Measurements from ENCODE around the gene STAG1.

STAG1 gene

DNA sequence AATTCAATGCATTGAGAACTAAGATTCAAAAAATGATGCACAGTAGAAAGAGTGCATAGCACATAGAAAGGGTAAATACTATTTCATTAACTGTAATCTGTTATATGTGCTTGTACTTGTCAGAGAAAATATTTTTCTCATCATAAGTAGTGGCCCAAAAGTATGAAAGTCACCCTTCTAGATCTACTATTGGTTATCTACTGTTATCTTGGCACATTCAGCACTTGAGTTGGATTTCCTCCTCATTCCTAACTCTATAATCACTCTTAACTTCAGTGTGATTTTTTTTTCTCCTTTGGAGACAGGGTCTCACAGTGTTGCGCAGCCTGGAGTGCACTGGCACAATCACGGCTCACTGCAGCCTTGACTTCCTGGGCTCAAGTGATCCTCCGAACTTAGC is 307.6 kb downstream of the STAG1 start:
- peaks cover 0 to 14% of the 10 kb centered on the region in 2 experiments; a peak in 2 of 3 replicates for H3K36me3 ChIP-seq (ENCODE audit: control insufficient read depth in 2 of 2, insufficient read depth in 1 of 2, low read length in 2 of 2)
- ChIA-PET POLR2A (no interaction called here), CTCF (no interaction called here)

DNA sequence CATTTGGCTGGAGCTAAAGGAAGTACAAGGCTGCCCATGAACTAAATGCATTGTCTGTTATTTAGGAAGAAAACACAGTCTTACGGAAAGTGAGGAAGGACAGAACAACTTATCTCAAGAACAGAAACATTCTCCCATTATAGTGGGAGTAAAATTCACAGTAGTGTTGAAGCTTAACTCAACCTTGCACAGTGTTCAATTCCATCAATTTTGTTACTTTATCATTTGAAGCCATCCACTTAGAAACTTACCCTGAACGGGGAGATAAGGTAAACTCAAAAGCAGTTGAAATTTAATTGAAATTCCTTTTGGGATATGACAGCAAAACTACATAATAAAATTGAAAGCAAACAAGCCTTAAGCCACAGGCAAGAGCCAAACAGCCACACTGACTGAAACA is 315.1 kb downstream of the STAG1 start:
- TF ChIP-seq EGR2 (tag by site-specific recombination; IDR thresholded peaks at IDR 0.05; ENCODE audit: low read depth) (no peak), ZNF48 (tag by site-specific recombination; IDR thresholded peaks at IDR 0.05) (no peak), ZNF16 (tag by site-specific recombination; IDR thresholded peaks at IDR 0.05; ENCODE audit: low read depth) (no peak), ZNF785 (tag by site-specific recombination; IDR thresholded peaks at IDR 0.05) (no peak), ZNF404 (tag by site-specific recombination; IDR thresholded peaks at IDR 0.05) (no peak)
- TF ChIP-seq, protein P1, sequence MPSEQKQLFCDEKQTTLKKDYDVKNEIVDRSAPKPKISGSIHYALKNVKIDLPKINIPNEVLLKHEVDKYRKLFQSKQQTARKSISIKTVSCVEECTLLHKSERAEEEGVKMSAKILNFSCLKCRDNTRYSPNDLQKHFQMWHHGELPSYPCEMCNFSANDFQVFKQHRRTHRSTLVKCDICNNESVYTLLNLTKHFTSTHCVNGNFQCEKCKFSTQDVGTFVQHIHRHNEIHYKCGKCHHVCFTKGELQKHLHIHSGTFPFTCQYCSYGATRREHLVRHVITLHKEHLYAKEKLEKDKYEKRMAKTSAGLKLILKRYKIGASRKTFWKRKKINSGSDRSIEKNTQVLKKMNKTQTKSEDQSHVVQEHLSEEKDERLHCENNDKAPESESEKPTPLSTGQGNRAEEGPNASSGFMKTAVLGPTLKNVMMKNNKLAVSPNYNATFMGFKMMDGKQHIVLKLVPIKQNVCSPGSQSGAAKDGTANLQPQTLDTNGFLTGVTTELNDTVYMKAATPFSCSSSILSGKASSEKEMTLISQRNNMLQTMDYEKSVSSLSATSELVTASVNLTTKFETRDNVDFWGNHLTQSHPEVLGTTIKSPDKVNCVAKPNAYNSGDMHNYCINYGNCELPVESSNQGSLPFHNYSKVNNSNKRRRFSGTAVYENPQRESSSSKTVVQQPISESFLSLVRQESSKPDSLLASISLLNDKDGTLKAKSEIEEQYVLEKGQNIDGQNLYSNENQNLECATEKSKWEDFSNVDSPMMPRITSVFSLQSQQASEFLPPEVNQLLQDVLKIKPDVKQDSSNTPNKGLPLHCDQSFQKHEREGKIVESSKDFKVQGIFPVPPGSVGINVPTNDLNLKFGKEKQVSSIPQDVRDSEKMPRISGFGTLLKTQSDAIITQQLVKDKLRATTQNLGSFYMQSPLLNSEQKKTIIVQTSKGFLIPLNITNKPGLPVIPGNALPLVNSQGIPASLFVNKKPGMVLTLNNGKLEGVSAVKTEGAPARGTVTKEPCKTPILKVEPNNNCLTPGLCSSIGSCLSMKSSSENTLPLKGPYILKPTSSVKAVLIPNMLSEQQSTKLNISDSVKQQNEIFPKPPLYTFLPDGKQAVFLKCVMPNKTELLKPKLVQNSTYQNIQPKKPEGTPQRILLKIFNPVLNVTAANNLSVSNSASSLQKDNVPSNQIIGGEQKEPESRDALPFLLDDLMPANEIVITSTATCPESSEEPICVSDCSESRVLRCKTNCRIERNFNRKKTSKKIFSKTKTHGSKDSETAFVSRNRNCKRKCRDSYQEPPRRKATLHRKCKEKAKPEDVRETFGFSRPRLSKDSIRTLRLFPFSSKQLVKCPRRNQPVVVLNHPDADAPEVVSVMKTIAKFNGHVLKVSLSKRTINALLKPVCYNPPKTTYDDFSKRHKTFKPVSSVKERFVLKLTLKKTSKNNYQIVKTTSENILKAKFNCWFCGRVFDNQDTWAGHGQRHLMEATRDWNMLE (tag by site-specific recombination; conservative IDR thresholded peaks at IDR 0.05; ENCODE audit: low read depth) = no peak
- ChIA-PET CTCF (no interaction called here), POLR2A (no interaction called here)
- Histone ChIP-seq H3K4me3 (ENCODE audit: low read depth, low read length) (no peak overlapping the region), H3K27ac (ENCODE audit: extremely low read depth, low read depth, low read length) (no peak overlapping the region), H3K36me3 (ENCODE audit: control insufficient read depth in 2 of 2, insufficient read depth in 1 of 2, low read length in 2 of 2) (peaks cover 0 to 6% of the 10 kb centered on the region in 2 experiments; a peak in 2 of 3 replicates), H3K9me3 (ENCODE audit: control insufficient read depth, insufficient read depth, low read depth, low read length) (no peaks in the 10 kb centered on the region), H3K4me1 (ENCODE audit: control insufficient read depth, insufficient read depth, low read length) (no peaks in the 10 kb centered on the region)

More for the DNA sequence above, 307.6 kb downstream of the STAG1 start:
- Histone ChIP-seq H3K4me3 (ENCODE audit: low read depth, low read length) (no peak overlapping the region), H3K9me3 (ENCODE audit: control insufficient read depth, insufficient read depth, low read depth, low read length) (no peaks in the 10 kb centered on the region), H3K27ac (ENCODE audit: extremely low read depth, low read depth, low read length) (no peak overlapping the region), H3K4me1 (ENCODE audit: control insufficient read depth, insufficient read depth, low read length) (no peaks in the 10 kb centered on the region)
- TF ChIP-seq IKZF3 (tag by site-specific recombination; IDR thresholded peaks at IDR 0.05) = no peak
- no peak for TF ChIP-seq ZNF2 (tag by site-specific recombination; IDR thresholded peaks at IDR 0.05)
- no peak for TF ChIP-seq EGR2 (tag by site-specific recombination; IDR thresholded peaks at IDR 0.05; ENCODE audit: low read depth)
- no peak for TF ChIP-seq ZNF600 (tag by site-specific recombination; IDR thresholded peaks at IDR 0.05)
- TF ChIP-seq, protein P2, sequence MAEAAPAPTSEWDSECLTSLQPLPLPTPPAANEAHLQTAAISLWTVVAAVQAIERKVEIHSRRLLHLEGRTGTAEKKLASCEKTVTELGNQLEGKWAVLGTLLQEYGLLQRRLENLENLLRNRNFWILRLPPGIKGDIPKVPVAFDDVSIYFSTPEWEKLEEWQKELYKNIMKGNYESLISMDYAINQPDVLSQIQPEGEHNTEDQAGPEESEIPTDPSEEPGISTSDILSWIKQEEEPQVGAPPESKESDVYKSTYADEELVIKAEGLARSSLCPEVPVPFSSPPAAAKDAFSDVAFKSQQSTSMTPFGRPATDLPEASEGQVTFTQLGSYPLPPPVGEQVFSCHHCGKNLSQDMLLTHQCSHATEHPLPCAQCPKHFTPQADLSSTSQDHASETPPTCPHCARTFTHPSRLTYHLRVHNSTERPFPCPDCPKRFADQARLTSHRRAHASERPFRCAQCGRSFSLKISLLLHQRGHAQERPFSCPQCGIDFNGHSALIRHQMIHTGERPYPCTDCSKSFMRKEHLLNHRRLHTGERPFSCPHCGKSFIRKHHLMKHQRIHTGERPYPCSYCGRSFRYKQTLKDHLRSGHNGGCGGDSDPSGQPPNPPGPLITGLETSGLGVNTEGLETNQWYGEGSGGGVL (tag by site-specific recombination; IDR thresholded peaks at IDR 0.05) = no peak
- TF ChIP-seq ZNF621 (tag by site-specific recombination; IDR thresholded peaks at IDR 0.05) = no peak
- TF ChIP-seq ZNF549 (tag by site-specific recombination; IDR thresholded peaks at IDR 0.05) = no peak
- TF ChIP-seq, protein P3, sequence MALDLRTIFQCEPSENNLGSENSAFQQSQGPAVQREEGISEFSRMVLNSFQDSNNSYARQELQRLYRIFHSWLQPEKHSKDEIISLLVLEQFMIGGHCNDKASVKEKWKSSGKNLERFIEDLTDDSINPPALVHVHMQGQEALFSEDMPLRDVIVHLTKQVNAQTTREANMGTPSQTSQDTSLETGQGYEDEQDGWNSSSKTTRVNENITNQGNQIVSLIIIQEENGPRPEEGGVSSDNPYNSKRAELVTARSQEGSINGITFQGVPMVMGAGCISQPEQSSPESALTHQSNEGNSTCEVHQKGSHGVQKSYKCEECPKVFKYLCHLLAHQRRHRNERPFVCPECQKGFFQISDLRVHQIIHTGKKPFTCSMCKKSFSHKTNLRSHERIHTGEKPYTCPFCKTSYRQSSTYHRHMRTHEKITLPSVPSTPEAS (tag by site-specific recombination; IDR thresholded peaks at IDR 0.05) = no peak
- TF ChIP-seq ZNF571 (tag by site-specific recombination; IDR thresholded peaks at IDR 0.05) = no peak
- TF ChIP-seq, protein P4, sequence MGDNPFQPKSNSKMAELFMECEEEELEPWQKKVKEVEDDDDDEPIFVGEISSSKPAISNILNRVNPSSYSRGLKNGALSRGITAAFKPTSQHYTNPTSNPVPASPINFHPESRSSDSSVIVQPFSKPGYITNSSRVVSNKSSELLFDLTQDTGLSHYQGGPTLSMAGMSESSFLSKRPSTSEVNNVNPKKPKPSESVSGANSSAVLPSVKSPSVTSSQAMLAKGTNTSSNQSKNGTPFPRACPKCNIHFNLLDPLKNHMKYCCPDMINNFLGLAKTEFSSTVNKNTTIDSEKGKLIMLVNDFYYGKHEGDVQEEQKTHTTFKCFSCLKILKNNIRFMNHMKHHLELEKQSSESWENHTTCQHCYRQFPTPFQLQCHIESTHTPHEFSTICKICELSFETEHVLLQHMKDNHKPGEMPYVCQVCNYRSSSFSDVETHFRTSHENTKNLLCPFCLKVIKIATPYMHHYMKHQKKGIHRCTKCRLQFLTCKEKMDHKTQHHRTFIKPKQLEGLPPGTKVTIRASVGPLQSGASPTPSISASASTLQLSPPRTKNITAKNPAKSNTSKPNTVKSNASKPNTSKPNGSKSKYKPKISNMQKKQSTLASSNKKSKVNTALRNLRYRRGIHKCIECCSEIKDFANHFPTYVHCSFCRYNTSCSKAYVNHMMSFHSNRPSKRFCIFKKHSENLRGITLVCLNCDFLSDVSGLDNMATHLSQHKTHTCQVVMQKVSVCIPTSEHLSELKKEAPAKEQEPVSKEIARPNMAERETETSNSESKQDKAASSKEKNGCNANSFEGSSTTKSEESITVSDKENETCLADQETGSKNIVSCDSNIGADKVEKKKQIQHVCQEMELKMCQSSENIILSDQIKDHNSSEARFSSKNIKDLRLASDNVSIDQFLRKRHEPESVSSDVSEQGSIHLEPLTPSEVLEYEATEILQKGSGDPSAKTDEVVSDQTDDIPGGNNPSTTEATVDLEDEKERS (tag by site-specific recombination; IDR thresholded peaks at IDR 0.05) = no peak
- TF ChIP-seq ZFHX2 (tag by site-specific recombination; conservative IDR thresholded peaks at IDR 0.05) = no peak
